ENCODE results near the gene MRPS7. TPM values are rescaled to one million over a fixed set of nuclear protein-coding genes. Genes with fewer than 3 reads are reported as not detected.

MRPS7 gene
- total and polyA plus RNA-seq, 7 experiments from 2014 or later = 29.2 to 135 (median 39.3) TPM

Other genes starting within 250 kb of the MRPS7 start
- 10 to 100 TPM; 11.7 to 46.1 (median 23.0) TPM for gene MRPL58, start 249.2 kb upstream of the MRPS7 start, total RNA-seq
- 10 to 100 TPM; 55.3 to 71.4 TPM for gene MRPL58, start 249.2 kb upstream of the MRPS7 start, polyA plus RNA-seq
- 100 to 1,000 TPM; 113 to 195 (median 161) TPM for gene ATP5PD, start 214.9 kb upstream of the MRPS7 start, total RNA-seq
- gene ATP5PD, start 214.9 kb upstream of the MRPS7 start, polyA plus RNA-seq = 100 to 1,000 TPM; 362 to 478 TPM
- 10 to 100 TPM; 19.5 to 35.7 (median 23.0) TPM for gene KCTD2, start 214.7 kb upstream of the MRPS7 start, total RNA-seq
- 1 to 10 TPM; 4.8 to 8.7 TPM for gene KCTD2, start 214.7 kb upstream of the MRPS7 start, polyA plus RNA-seq
- 10 to 100 TPM in 4 of 5 experiments, 1 to 10 TPM in 1; 9.2 to 26.3 (median 24.5) TPM for gene SLC16A5, start 173.9 kb upstream of the MRPS7 start, total RNA-seq
- gene SLC16A5, start 173.9 kb upstream of the MRPS7 start, polyA plus RNA-seq = 1 to 10 TPM; 5.9 to 7.6 TPM
- 10 to 100 TPM in 4 of 5 experiments, 1 to 10 TPM in 1; 5.8 to 18.9 (median 17.8) TPM for gene ARMC7, start 151.9 kb upstream of the MRPS7 start, total RNA-seq
- gene ARMC7, start 151.9 kb upstream of the MRPS7 start, polyA plus RNA-seq = 1 to 10 TPM; 1.8 to 4.4 TPM
- 10 to 100 TPM; 23.4 to 54.8 (median 37.5) TPM for gene NT5C, start 130.1 kb upstream of the MRPS7 start, total RNA-seq
- gene NT5C, start 130.1 kb upstream of the MRPS7 start, polyA plus RNA-seq = 10 to 100 TPM; 31.1 to 33.1 TPM
- 100 to 1,000 TPM in 1 of 5 experiments, 10 to 100 TPM in 4; 12.3 to 227 (median 29.3) TPM for gene JPT1, start 107.4 kb upstream of the MRPS7 start, total RNA-seq
- 10 to 100 TPM; 70.0 to 72.3 TPM for gene JPT1, start 107.4 kb upstream of the MRPS7 start, polyA plus RNA-seq
- gene SUMO2, start 78.9 kb upstream of the MRPS7 start, total RNA-seq = 100 to 1,000 TPM; 201 to 494 (median 247) TPM
- 100 to 1,000 TPM; 173 to 357 TPM for gene SUMO2, start 78.9 kb upstream of the MRPS7 start, polyA plus RNA-seq
- 100 to 1,000 TPM in 2 of 5 experiments, 10 to 100 TPM in 3; 96.3 to 143 (median 99.2) TPM for gene NUP85, start 56.2 kb upstream of the MRPS7 start, total RNA-seq
- gene NUP85, start 56.2 kb upstream of the MRPS7 start, polyA plus RNA-seq = 10 to 100 TPM; 21.0 to 57.3 TPM
- gene GGA3, start 273 bp upstream of the MRPS7 start, total RNA-seq = 100 to 1,000 TPM in 2 of 5 experiments, 10 to 100 TPM in 3; 79.6 to 128 (median 87.4) TPM
- 10 to 100 TPM; 13.2 to 27.4 TPM for gene GGA3, start 273 bp upstream of the MRPS7 start, polyA plus RNA-seq
- 10 to 100 TPM; 26.9 to 39.4 (median 36.0) TPM for gene MIF4GD, start 9.4 kb downstream of the MRPS7 start, total RNA-seq
- 10 to 100 TPM; 84.3 to 90.0 TPM for gene MIF4GD, start 9.4 kb downstream of the MRPS7 start, polyA plus RNA-seq
- gene SLC25A19, start 27.6 kb downstream of the MRPS7 start, total RNA-seq = 10 to 100 TPM; 15.6 to 42.5 (median 21.1) TPM
- gene SLC25A19, start 27.6 kb downstream of the MRPS7 start, polyA plus RNA-seq = 10 to 100 TPM; 13.0 to 15.5 TPM
- 100 to 1,000 TPM; 112 to 167 (median 139) TPM for gene GRB2, start 143.8 kb downstream of the MRPS7 start, total RNA-seq
- 100 to 1,000 TPM; 151 to 165 TPM for gene GRB2, start 143.8 kb downstream of the MRPS7 start, polyA plus RNA-seq
- 10 to 100 TPM; 74.1 to 97.2 (median 81.9) TPM for gene TMEM94, start 194.8 kb downstream of the MRPS7 start, total RNA-seq
- gene TMEM94, start 194.8 kb downstream of the MRPS7 start, polyA plus RNA-seq = 10 to 100 TPM; 11.7 to 27.2 TPM